ENCODE results near the gene SZT2.

DNA sequence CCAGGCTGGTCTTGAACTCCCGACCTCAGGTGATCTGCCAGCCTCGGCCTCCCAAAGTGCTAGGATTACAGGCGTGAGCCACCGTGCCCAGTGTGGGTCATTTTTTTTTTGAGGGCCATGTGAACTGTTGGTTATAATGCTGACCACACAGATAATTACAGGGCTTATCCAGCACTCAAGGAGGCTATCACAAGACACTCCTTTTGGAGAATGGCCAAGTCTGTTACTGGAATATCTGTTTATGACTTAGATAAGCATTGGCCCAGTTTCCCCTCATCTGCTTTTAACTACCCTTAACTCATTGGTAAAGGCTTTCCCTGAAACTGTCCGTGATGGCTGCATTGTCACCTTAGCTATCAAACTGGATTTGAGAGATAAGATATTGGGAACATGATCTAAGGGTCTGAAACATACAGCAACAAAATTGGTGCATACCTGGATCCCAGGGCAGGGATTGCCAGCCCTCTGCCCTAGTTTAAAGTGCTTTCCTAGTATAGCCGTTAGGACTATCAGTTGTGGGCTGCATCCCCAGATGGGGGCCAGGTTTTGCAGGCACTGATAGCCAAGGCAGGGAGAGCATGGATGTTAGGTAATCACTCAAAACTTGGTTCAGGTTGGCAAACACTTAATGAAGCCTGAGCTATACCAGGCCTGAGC lies 15.6 kb downstream of the SZT2 start:
- TF ChIP-seq, protein P1, sequence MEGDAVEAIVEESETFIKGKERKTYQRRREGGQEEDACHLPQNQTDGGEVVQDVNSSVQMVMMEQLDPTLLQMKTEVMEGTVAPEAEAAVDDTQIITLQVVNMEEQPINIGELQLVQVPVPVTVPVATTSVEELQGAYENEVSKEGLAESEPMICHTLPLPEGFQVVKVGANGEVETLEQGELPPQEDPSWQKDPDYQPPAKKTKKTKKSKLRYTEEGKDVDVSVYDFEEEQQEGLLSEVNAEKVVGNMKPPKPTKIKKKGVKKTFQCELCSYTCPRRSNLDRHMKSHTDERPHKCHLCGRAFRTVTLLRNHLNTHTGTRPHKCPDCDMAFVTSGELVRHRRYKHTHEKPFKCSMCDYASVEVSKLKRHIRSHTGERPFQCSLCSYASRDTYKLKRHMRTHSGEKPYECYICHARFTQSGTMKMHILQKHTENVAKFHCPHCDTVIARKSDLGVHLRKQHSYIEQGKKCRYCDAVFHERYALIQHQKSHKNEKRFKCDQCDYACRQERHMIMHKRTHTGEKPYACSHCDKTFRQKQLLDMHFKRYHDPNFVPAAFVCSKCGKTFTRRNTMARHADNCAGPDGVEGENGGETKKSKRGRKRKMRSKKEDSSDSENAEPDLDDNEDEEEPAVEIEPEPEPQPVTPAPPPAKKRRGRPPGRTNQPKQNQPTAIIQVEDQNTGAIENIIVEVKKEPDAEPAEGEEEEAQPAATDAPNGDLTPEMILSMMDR (CRISPR knock-in tag; IDR thresholded peaks at IDR 0.05) = no peak
- TF ChIP-seq SIN3A (IDR thresholded peaks at IDR 0.05; ENCODE audit: borderline replicate concordance, low read depth, low read length) = no peak
- TF ChIP-seq ZNF292 (CRISPR knock-in tag; IDR thresholded peaks at IDR 0.05; ENCODE audit: borderline replicate concordance, low read depth) = no peak
- TF ChIP-seq KLF6 (CRISPR knock-in tag; IDR thresholded peaks at IDR 0.05) = no peak
- TF ChIP-seq, protein P2, sequence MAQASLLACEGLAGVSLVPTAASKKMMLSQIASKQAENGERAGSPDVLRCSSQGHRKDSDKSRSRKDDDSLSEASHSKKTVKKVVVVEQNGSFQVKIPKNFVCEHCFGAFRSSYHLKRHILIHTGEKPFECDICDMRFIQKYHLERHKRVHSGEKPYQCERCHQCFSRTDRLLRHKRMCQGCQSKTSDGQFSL (CRISPR knock-in tag; IDR thresholded peaks at IDR 0.05) = no peak
